Measurements from ENCODE around the gene LHFPL6. TPM values are rescaled to one million over a fixed set of nuclear protein-coding genes. Genes with fewer than 3 reads are reported as not detected.

The LHFPL6 gene
- total RNA-seq, 2 donors from 2014 or later, result 206 to 213 TPM

- intact Hi-C loops (cut with DNase I), result no loop called here
Measured at GRCh38 chr13:39565036-39565949, 37.7 kb downstream of the LHFPL6 start.

GRCh38 chr13:39563470-39563735 is 39.6 kb downstream of the LHFPL6 start:
- intact Hi-C loops (cut with DNase I), result no loop called here
- DNase-seq (ENCODE audit: low spot score), result no peak

More at GRCh38 chr13:39565036-39565949, 37.7 kb downstream of the LHFPL6 start:
- no peak for DNase-seq (ENCODE audit: low spot score)

- intact Hi-C loops (cut with DNase I), result no loop called here
- no peak for DNase-seq (ENCODE audit: low spot score)
Measured at GRCh38 chr13:39561971-39562370, 41.0 kb downstream of the LHFPL6 start.

GRCh38 chr13:39559847-39560246 is 43.1 kb downstream of the LHFPL6 start:
- intact Hi-C loops (cut with DNase I), result no loop called here
- no peak for DNase-seq (ENCODE audit: low spot score)

- intact Hi-C loops (cut with DNase I), result no loop called here
- no peak for DNase-seq (ENCODE audit: low spot score)
Measured at GRCh38 chr13:39557285-39557955, 45.6 kb downstream of the LHFPL6 start.

- intact Hi-C loops (cut with DNase I), result no loop called here
- no peak for DNase-seq (ENCODE audit: low spot score)
Measured at GRCh38 chr13:39556866-39557265, 46.1 kb downstream of the LHFPL6 start.

GRCh38 chr13:39554371-39554770 is 48.6 kb downstream of the LHFPL6 start:
- no peak for DNase-seq (ENCODE audit: low spot score)
- intact Hi-C loops (cut with DNase I), result no loop called here

GRCh38 chr13:39552246-39552645 is 50.7 kb downstream of the LHFPL6 start:
- DNase-seq (ENCODE audit: low spot score), result no peak
- intact Hi-C loops (cut with DNase I), result no loop called here

GRCh38 chr13:39550931-39551330 is 52.1 kb downstream of the LHFPL6 start:
- intact Hi-C loops (cut with DNase I), result no loop called here
- DNase-seq (ENCODE audit: low spot score), result no peak

- intact Hi-C loops (cut with DNase I), result no loop called here
- DNase-seq (ENCODE audit: low spot score), result no peak
Measured at GRCh38 chr13:39547108-39547507, 55.9 kb downstream of the LHFPL6 start.

- intact Hi-C loops (cut with DNase I), result no loop called here
- DNase-seq (ENCODE audit: low spot score), result no peak
Measured at GRCh38 chr13:39542361-39542760, 60.6 kb downstream of the LHFPL6 start.

- DNase-seq (ENCODE audit: low spot score), result no peak
- intact Hi-C loops (cut with DNase I), result no loop called here
Measured at GRCh38 chr13:39540929-39541605, 61.9 kb downstream of the LHFPL6 start.

GRCh38 chr13:39538816-39539790 is 63.9 kb downstream of the LHFPL6 start:
- intact Hi-C loops (cut with DNase I), result no loop called here
- no peak for DNase-seq (ENCODE audit: low spot score)

- no peak for DNase-seq (ENCODE audit: low spot score)
- intact Hi-C loops (cut with DNase I), result no loop called here
Measured at GRCh38 chr13:39536906-39537305, 66.1 kb downstream of the LHFPL6 start.

GRCh38 chr13:39536274-39536673 is 66.7 kb downstream of the LHFPL6 start:
- intact Hi-C loops (cut with DNase I), result no loop called here
- no peak for DNase-seq (ENCODE audit: low spot score)

- DNase-seq (ENCODE audit: low spot score), result no peak
- intact Hi-C loops (cut with DNase I), result no loop called here
Measured at GRCh38 chr13:39533651-39534150, 69.3 kb downstream of the LHFPL6 start.

- intact Hi-C loops (cut with DNase I), result no loop called here
- no peak for DNase-seq (ENCODE audit: low spot score)
Measured at GRCh38 chr13:39531646-39532045, 71.3 kb downstream of the LHFPL6 start.

- intact Hi-C loops (cut with DNase I), result no loop called here
- no peak for DNase-seq (ENCODE audit: low spot score)
Measured at GRCh38 chr13:39530916-39531315, 72.1 kb downstream of the LHFPL6 start.

- intact Hi-C loops (cut with DNase I), result no loop called here
- DNase-seq (ENCODE audit: low spot score), result no peak
Measured at GRCh38 chr13:39528661-39528980, 74.4 kb downstream of the LHFPL6 start.
